Measurements from ENCODE around the gene GAS7. TPM values are rescaled to one million over a fixed set of nuclear protein-coding genes. Genes with fewer than 3 reads are reported as not detected.

GAS7 gene
- total and polyA plus RNA-seq, 10 of the 15 experiments (the other 5 are each of a cell fraction or from before 2014, with no cell fraction given), result 2.3 to 53.4 (median 24.0) TPM

GRCh38 chr17:9991796-9992195 lies 206.6 kb downstream of the GAS7 start:
- CTCF ChIA-PET, result interaction anchor here (1.1 kb wide), 1 partner anchor 25 kb away, joined by 4 read pairs; no protein-coding TSS in a partner anchor
- Histone ChIP-seq H3K9me3 (replicated peaks; ENCODE audit: control insufficient read depth, insufficient read depth, low read length) (no peaks in the 10 kb centered on the region; the same call in 2 of the 3 replicates), H3K36me3 (ENCODE audit: control insufficient read depth in 2 of 2, insufficient read depth in 2 of 2, low read length in 1 of 2) (no peaks in the 10 kb centered on the region), H3K27ac (ENCODE audit: control insufficient read depth, insufficient read depth) (no peak overlapping the region), H3K4me2 (ENCODE audit: control insufficient read depth, insufficient read depth) (no peak overlapping the region), H4K20me1 (ENCODE audit: control insufficient read depth, insufficient read depth) (no peaks in the 10 kb centered on the region), H3K9ac (ENCODE audit: control insufficient read depth, insufficient read depth, low read length) (no peak overlapping the region), H3K79me2 (ENCODE audit: control insufficient read depth, insufficient read depth, low read length) (no peaks in the 10 kb centered on the region; the same call in 1 of the 2 replicates), H2AFZ (ENCODE audit: control insufficient read depth, low read depth, low read length) (no peak overlapping the region), H3K4me1 (ENCODE audit: control insufficient read depth, insufficient read depth, low read length) (peaks cover 4% of the 10 kb centered on the region; the same call in 1 of the 2 replicates), H3K27me3 (replicated peaks in 1 of 2; ENCODE audit: control insufficient read depth in 2 of 2, insufficient read depth in 2 of 2, low read length in 1 of 2) (no peaks in the 10 kb centered on the region), H3K4me3 (no peak overlapping the region)
- POLR2A ChIA-PET, result no interaction called here
- 91% methylated on average over 7 of the region's 7 CpGs for WGBS (ENCODE audit: insufficient coverage, insufficient replicate concordance, low lambda C conversion rate, missing lambda C conversion rate)
- DNase-seq (ENCODE audit: low read depth, low spot score), result no peak
- no TSS peak for BruUV-seq (replicated peaks)
- intact Hi-C loops (cut with micrococcal nuclease; ENCODE audit: unreplicated experiment) (no loop called here), in situ Hi-C loops (cut with MboI) (no loop called here)
- no peak for FAIRE-seq
- TF ChIP-seq NBN (IDR thresholded peaks at IDR 0.05) (no peak), RBBP5 (conservative IDR thresholded peaks at IDR 0.05) (no peak), ZBED1 (IDR thresholded peaks at IDR 0.05; ENCODE audit: borderline replicate concordance) (no peak), POLR2AphosphoS5 (IDR thresholded peaks at IDR 0.05; ENCODE audit: low read length) (no peak), NKRF (conservative IDR thresholded peaks at IDR 0.05) (no peak), SIN3A (IDR thresholded peaks at IDR 0.05; ENCODE audit: low read depth, low read length) (no peak), SMARCA5 (IDR thresholded peaks at IDR 0.05) (no peak), USF1 (IDR thresholded peaks at IDR 0.05; ENCODE audit: borderline replicate concordance, extremely low read length, insufficient read depth, low read depth, low read length) (no peak), HDAC6 (IDR thresholded peaks at IDR 0.05; ENCODE audit: unreplicated experiment) (no peak), E4F1 (IDR thresholded peaks at IDR 0.05; ENCODE audit: borderline replicate concordance, partially characterized antibody) (no peak), TCF7 (IDR thresholded peaks at IDR 0.05; ENCODE audit: borderline replicate concordance) (no peak), HDGF (IDR thresholded peaks at IDR 0.05) (no peak), KLF5 (IDR thresholded peaks at IDR 0.05; ENCODE audit: partially characterized antibody) (no peak), BRCA1 (IDR thresholded peaks at IDR 0.05; ENCODE audit: low read depth, low read length) (no peak), BMI1 (IDR thresholded peaks at IDR 0.05; ENCODE audit: borderline replicate concordance) (no peak), CBX3 (IDR thresholded peaks at IDR 0.05; ENCODE audit: borderline replicate concordance, low read depth) (no peak)
- no peak for ATAC-seq
- RAD21 ChIA-PET (ENCODE audit: unreplicated experiment), result no interaction called here
- SMC1A ChIA-PET (ENCODE audit: uncharacterized antibody, unreplicated experiment), result no interaction called here
